Common myeloid progenitor, CD34-positive (primary cell): ENCODE measurements around the gene TMEM178B.

Source experiments
- CTCF ChIA-PET: fragments of 350-600 bp; sonication (Branson Sonifier 250); formaldehyde crosslinking; loops from one replicate; lab custom pipeline; 2021; ENCODE audit warnings: antibody characterized with exemption; lab: Charles Lee
- POLR2A ChIA-PET: fragments of 350-600 bp; sonication (Branson Sonifier 250); formaldehyde crosslinking; loops from one replicate; lab custom pipeline; 2021; ENCODE audit warnings: antibody characterized with exemption; lab: Charles Lee
- DNase-seq, 3 donors: peaks; one replicate each; pipeline versions ENCODE4 v3.0.0 to v3.0.0-alpha.2; 2013
- H3K27ac ChIP-seq, 2 experiments: 1 replicate in 1 of 2; 2 replicates in 1 of 2; pipeline ENCODE4 v1.7.0; 2013; ENCODE audit warnings: inconsistent platforms in 2 of 2, low read length in 2 of 2, mild to moderate bottlenecking in 2 of 2, low read depth in 1 of 2, moderate library complexity in 1 of 2; ENCODE audit not compliant: severe bottlenecking in 2 of 2, insufficient read depth in 1 of 2, poor library complexity in 1 of 2
- H3K27me3 ChIP-seq, 5 experiments: replicated peaks in 2 of 5; 1 replicate in 3 of 5; 2 replicates in 2 of 5; pipeline versions ENCODE4 v1.6.1 to v1.7.0; 2013; ENCODE audit warnings: low read length in 4 of 5, mild to moderate bottlenecking in 2 of 5, moderate library complexity in 2 of 5, inconsistent platforms in 1 of 5; ENCODE audit not compliant: insufficient read depth in 5 of 5, control insufficient read depth in 4 of 5
- H3K36me3 ChIP-seq, 4 experiments: 1 replicate in 2 of 4; 2 replicates in 2 of 4; pipeline versions ENCODE4 v1.6.1 to v1.7.0; 2013; ENCODE audit warnings: low read length in 3 of 4, control low read depth in 1 of 4, mild to moderate bottlenecking in 1 of 4; ENCODE audit not compliant: control insufficient read depth in 4 of 4, insufficient read depth in 4 of 4
- H3K4me1 ChIP-seq, 4 experiments: 1 replicate in 3 of 4; 2 replicates in 1 of 4; pipeline versions ENCODE4 v1.6.1 to v1.7.1; 2013; ENCODE audit warnings: low read length in 3 of 4, mild to moderate bottlenecking in 3 of 4, control low read depth in 1 of 4, inconsistent platforms in 1 of 4, moderate library complexity in 1 of 4; ENCODE audit not compliant: control insufficient read depth in 4 of 4, insufficient read depth in 4 of 4; ENCODE audit errors: control extremely low read depth in 1 of 4
- H3K4me3 ChIP-seq, 7 experiments: 1 replicate in 4 of 7; 2 replicates in 3 of 7; pipeline versions ENCODE4 v1.5.1 to v1.7.0; 2013; ENCODE audit warnings: mild to moderate bottlenecking in 7 of 7, low read length in 6 of 7, moderate library complexity in 6 of 7, inconsistent platforms in 2 of 7, low read depth in 2 of 7, control low read depth in 1 of 7; ENCODE audit not compliant: insufficient read depth in 4 of 7, control insufficient read depth in 1 of 7; ENCODE audit errors: extremely low read depth in 1 of 7
- H3K9me3 ChIP-seq, 5 experiments: 1 replicate in 4 of 5; 2 replicates in 1 of 5; pipeline versions ENCODE4 v1.6.1 to v1.7.1; 2013; ENCODE audit warnings: low read length in 4 of 5, mild to moderate bottlenecking in 2 of 5, inconsistent platforms in 1 of 5, low read depth in 1 of 5, moderate library complexity in 1 of 5; ENCODE audit not compliant: control insufficient read depth in 4 of 5, insufficient read depth in 2 of 5; ENCODE audit errors: control extremely low read depth in 1 of 5
- WGBS: methylation state at CpG from one replicate; pipeline ENCODE4 v1.1.5; 2013; ENCODE audit not compliant: insufficient coverage; 5-methylcytosine and 5-hydroxymethylcytosine counted together

TMEM178B gene

DNA sequence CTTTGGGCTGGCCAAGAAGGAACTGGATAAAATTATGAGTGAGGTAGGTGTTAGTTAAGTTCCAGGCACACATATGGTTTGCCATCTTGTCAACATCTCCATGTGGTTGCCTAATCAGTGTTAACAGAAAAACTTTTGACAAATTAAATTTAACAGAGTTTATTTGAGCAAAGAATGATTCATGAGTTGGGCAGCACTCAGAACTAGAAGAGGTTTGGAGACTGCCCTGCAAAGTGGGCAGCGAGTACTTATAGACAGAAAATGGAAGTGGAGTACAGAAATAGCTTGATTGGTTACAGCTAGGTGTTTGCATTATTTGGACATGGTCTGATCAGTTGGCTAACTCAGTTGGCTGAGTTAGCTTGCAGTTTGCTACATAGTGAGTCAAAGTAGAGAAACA is 439.9 kb downstream of the TMEM178B start:
- POLR2A ChIA-PET = no interaction called here
- 100% methylated on average over 1 of the region's 1 CpG for WGBS
- Histone ChIP-seq H3K36me3 (no peaks in the 10 kb centered on the region), H3K4me1 (peaks cover 0 to 11% (median 9%) of the 10 kb centered on the region in 4 experiments), H3K27ac (no peak overlapping the region), H3K4me3 (no peak overlapping the region), H3K9me3 (peaks cover 4 to 10% (median 6%) of the 10 kb centered on the region in 5 experiments), H3K27me3 (peaks cover 17 to 51% (median 19%) of the 10 kb centered on the region in 5 experiments)
- no peak for DNase-seq
- CTCF ChIA-PET = no interaction called here

GRCh38 chr7:141515941-141516340 is 442.1 kb downstream of the TMEM178B start:
- peaks cover 4 to 10% (median 6%) of the 10 kb centered on the region in 5 experiments for H3K9me3 ChIP-seq
- no peak overlapping the region for H3K4me3 ChIP-seq
- no peak overlapping the region for H3K27ac ChIP-seq
- H3K27me3 ChIP-seq = peaks cover 11 to 42% (median 16%) of the 10 kb centered on the region in 5 experiments
- CTCF ChIA-PET = no interaction called here
- POLR2A ChIA-PET = no interaction called here
- DNase-seq = no peak
- WGBS = 100% methylated on average over 2 of the region's 4 CpGs
- H3K36me3 ChIP-seq = no peaks in the 10 kb centered on the region
- peaks cover 0 to 11% (median 9%) of the 10 kb centered on the region in 4 experiments for H3K4me1 ChIP-seq

DNA sequence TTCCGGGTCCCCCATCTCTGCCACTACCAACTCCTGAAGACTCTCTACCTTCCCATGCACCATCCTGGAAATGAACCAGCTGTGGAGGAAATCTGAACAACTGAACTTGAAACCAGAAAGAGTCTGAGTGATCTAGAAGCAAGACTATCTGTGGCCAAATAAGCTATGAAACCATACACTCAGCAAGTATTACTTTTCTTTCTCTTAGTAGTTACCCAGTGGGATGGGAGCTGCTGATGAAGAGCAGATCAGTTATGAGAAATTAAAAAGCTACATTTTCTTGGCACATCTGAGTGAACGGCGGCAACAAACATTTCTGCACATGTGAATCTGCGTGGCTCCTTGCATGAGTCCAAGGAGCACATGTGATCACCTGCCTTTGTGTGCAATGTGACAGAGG is 445.8 kb downstream of the TMEM178B start:
- H3K27ac ChIP-seq = no peak overlapping the region
- H3K4me3 ChIP-seq = no peak overlapping the region
- ChIA-PET POLR2A (no interaction called here), CTCF (no interaction called here)
- no peaks in the 10 kb centered on the region for H3K36me3 ChIP-seq
- DNase-seq = no peak
- no peaks in the 10 kb centered on the region for H3K9me3 ChIP-seq
- no peaks in the 10 kb centered on the region for H3K4me1 ChIP-seq
- H3K27me3 ChIP-seq = peaks cover 0 to 12% (median 5%) of the 10 kb centered on the region in 5 experiments
- 97% methylated on average over 3 of the region's 4 CpGs for WGBS

DNA sequence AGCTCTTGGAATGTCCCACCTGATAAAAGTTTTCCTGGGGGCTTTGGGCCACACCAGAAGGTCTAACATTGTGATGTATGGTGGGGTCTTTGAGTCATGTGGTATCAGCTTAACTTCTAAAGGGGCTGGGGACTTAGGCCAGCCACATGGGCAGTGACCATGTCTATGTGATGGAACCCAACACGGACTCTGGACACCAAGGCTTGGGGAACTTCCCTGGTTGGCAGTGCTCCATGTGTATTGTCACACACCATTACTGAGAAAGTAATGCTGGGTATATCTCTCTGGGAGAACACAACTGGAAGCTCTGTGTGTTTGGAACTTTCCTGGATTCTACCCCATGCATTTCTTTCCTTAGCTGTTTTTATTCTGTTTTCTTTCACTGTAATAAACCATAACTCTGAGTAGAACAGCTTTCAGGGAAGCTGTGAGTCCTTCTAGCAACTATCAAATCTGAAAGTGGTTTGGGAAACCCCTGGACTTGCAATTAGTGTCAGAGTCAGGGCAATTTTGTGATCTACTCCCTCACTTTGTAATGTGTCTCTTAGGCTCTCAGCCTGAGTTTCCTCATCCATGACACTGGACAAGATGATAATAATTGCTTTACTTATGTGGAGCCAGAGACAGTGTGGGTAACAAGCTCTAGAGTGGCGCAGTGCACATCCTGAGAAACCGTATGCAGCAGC is 448.9 kb downstream of the TMEM178B start:
- WGBS = 97% methylated on average over 3 of the region's 3 CpGs
- H3K9me3 ChIP-seq = no peaks in the 10 kb centered on the region
- H3K36me3 ChIP-seq = no peaks in the 10 kb centered on the region
- H3K27ac ChIP-seq = no peak overlapping the region
- no peak overlapping the region for H3K4me3 ChIP-seq
- CTCF ChIA-PET = no interaction called here
- DNase-seq = no peak
- peaks cover 0 to 4% (median 2%) of the 10 kb centered on the region in 5 experiments for H3K27me3 ChIP-seq
- POLR2A ChIA-PET = no interaction called here
- no peaks in the 10 kb centered on the region for H3K4me1 ChIP-seq

DNA sequence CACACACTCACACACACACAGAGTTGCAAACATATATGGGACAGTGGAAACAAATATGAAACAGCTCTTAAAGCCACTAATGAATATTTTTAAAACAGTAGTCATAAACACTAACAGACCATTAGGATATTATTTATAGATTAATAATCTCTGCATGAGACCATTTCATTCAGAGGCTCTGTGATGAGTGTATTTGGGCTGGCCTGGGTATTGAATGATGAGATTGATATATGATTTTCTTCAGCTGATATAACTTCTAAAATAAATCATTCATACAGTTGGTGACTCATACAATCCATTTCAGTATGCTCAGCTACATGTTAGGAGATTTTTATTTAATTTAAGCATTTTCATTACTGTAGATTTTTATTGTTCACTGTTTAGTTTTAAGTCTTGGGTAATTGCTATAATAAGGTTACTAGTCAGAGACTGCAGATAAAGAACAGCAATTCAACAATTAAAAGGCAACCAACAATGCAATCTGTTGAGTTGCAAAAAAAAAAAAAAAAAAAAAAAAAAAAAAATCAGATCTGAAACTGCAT is 452.2 kb downstream of the TMEM178B start:
- H3K9me3 ChIP-seq = no peaks in the 10 kb centered on the region
- H3K27ac ChIP-seq = no peak overlapping the region
- peaks cover 0 to 5% (median 2%) of the 10 kb centered on the region in 5 experiments for H3K27me3 ChIP-seq
- DNase-seq = no peak
- ChIA-PET POLR2A (no interaction called here), CTCF (no interaction called here)
- H3K4me1 ChIP-seq = no peaks in the 10 kb centered on the region
- H3K36me3 ChIP-seq = no peaks in the 10 kb centered on the region
- H3K4me3 ChIP-seq = no peak overlapping the region

DNA sequence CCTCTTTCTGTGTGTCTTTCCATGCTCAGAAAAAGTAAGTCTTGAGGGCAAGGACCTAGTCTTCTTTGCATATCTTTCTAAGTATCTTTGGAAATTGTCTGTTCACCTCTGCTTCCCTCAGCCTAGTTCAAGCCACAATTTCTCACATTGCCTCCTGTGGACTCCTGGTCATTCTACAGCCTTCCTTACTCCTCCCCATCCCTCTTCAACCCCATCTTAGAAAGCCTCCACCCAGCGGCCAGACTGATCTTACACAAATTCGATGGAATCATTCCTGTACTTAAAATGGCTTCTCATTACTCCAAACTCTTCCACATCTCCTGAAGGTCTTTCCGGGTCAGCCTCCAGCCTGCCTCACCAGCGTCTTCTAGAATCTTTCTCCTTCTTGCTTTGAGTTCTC is 453.2 kb downstream of the TMEM178B start:
- no peaks in the 10 kb centered on the region for H3K36me3 ChIP-seq
- CTCF ChIA-PET = no interaction called here
- WGBS = 95% methylated on average over 4 of the region's 4 CpGs
- H3K4me1 ChIP-seq = no peaks in the 10 kb centered on the region
- POLR2A ChIA-PET = no interaction called here
- no peak for DNase-seq
- no peaks in the 10 kb centered on the region for H3K9me3 ChIP-seq
- peaks cover 0 to 5% (median 2%) of the 10 kb centered on the region in 5 experiments for H3K27me3 ChIP-seq
- no peak overlapping the region for H3K4me3 ChIP-seq
- no peak overlapping the region for H3K27ac ChIP-seq

GRCh38 chr7:141528399-141528798 is 454.5 kb downstream of the TMEM178B start:
- no CpG with 5 or more reads among the region's 3 CpGs for WGBS

More at GRCh38 chr7:141528399-141528798, 454.5 kb downstream of the TMEM178B start:
- no peak for DNase-seq
- POLR2A ChIA-PET = no interaction called here
- no peak overlapping the region for H3K4me3 ChIP-seq
- H3K4me1 ChIP-seq = peaks cover 0 to 2% (median 0%) of the 10 kb centered on the region in 4 experiments
- peaks cover 0 to 5% (median 0%) of the 10 kb centered on the region in 5 experiments for H3K27me3 ChIP-seq
- H3K36me3 ChIP-seq = no peaks in the 10 kb centered on the region
- H3K27ac ChIP-seq = no peak overlapping the region
- H3K9me3 ChIP-seq = no peaks in the 10 kb centered on the region
- CTCF ChIA-PET = no interaction called here
